ENCODE results near the gene RPSA. TPM values are rescaled to one million over a fixed set of nuclear protein-coding genes. Genes with fewer than 3 reads are reported as not detected.
"Not testable (repeated sequence)": the region's sequence is repeated elsewhere in the genome, so short reads cannot be mapped to it uniquely, and the experiment has no call there.

Gene RPSA
- total RNA-seq, 2 donors from 2014 or later = 1,584 to 1,777 TPM

DNA sequence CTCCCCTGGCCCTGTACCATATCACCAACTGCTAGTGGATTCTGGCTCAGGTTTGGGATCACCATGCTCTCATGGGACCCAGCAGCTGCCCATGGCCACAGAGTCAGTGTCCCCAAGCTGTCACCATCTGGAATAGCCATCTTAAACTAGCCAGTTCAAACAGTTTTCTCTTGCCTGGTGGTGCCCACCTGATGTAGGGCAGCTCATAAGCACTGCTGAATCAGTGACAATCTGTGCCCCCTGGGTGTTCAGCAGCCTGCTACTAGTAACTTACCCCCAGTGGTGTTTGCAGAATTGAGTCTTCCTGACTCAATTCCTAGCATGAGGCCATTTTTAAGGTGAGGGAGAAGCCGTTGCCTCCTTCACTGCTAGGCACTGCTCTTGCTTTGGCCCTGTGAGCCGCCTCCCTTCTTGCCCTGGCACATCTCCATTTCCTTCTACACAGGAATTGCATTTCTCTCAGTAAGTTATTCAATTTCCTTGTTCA, 7.9 kb downstream of the RPSA start:
- 95% methylated on average over 2 of the region's 2 CpGs; no CpG with 5 or more reads in 1 of the 2 experiments for WGBS, 2 experiments (ENCODE audit: insufficient coverage in 1 of 2, insufficient read length in 1 of 2)
- peaks cover 44% of the 10 kb centered on the region for H3K36me3 Mint-ChIP-seq (ENCODE audit: low read depth)
- H3K27ac Mint-ChIP-seq = peak overlapping the region; percentile 78
- no peak overlapping the region for H3K4me3 ChIP-seq (ENCODE audit: low read length)
- H3K27me3 Mint-ChIP-seq (ENCODE audit: insufficient read depth) = peaks cover 3% of the 10 kb centered on the region
- H3K4me1 Mint-ChIP-seq = peaks cover 22% of the 10 kb centered on the region
- H3K36me3 ChIP-seq (ENCODE audit: control insufficient read depth, insufficient read depth, low read length) = peaks cover 46% of the 10 kb centered on the region
- H3K4me1 ChIP-seq (ENCODE audit: control insufficient read depth, insufficient read depth, low read length) = peaks cover 9% of the 10 kb centered on the region
- peak; percentile 74 for DNase-seq
- H3K9me3 ChIP-seq (ENCODE audit: control insufficient read depth, low read length) = no peaks in the 10 kb centered on the region
- no peak overlapping the region for H3K9ac ChIP-seq (ENCODE audit: extremely low read depth, low read length, poor library complexity, severe bottlenecking)
- no peaks in the 10 kb centered on the region for H3K27me3 ChIP-seq (ENCODE audit: control insufficient read depth, insufficient read depth, low read length, poor library complexity, severe bottlenecking)
- H3K4me3 Mint-ChIP-seq = no peak overlapping the region
- TF ChIP-seq, protein P1, sequence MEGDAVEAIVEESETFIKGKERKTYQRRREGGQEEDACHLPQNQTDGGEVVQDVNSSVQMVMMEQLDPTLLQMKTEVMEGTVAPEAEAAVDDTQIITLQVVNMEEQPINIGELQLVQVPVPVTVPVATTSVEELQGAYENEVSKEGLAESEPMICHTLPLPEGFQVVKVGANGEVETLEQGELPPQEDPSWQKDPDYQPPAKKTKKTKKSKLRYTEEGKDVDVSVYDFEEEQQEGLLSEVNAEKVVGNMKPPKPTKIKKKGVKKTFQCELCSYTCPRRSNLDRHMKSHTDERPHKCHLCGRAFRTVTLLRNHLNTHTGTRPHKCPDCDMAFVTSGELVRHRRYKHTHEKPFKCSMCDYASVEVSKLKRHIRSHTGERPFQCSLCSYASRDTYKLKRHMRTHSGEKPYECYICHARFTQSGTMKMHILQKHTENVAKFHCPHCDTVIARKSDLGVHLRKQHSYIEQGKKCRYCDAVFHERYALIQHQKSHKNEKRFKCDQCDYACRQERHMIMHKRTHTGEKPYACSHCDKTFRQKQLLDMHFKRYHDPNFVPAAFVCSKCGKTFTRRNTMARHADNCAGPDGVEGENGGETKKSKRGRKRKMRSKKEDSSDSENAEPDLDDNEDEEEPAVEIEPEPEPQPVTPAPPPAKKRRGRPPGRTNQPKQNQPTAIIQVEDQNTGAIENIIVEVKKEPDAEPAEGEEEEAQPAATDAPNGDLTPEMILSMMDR (conservative IDR thresholded peaks at IDR 0.05) = no peak
- no peak overlapping the region for H3K27ac ChIP-seq (ENCODE audit: low read depth, low read length)
- no peaks in the 10 kb centered on the region for H3K9me3 Mint-ChIP-seq

DNA sequence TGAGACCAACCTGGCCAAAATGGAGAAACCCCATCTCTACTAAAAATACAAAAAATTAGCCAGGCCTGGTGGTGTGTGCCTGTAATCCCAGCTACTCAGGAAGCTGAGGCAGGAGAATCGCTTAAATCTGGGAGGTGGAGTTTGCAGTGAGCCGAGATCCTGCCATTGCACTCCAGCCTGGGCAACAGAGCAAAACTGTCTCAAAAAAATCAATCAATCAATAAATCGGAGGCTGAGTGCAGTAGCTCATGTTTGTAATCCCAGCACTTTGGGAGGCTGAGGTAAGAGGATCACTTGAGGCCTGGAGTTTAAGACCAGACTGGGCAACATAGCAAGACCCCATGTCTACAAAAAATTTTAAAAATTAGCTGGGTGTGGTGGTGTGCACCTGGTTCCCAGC, 8.8 kb downstream of the RPSA start:
- H3K27me3 ChIP-seq (ENCODE audit: control insufficient read depth, insufficient read depth, low read length, poor library complexity, severe bottlenecking); H3K9ac ChIP-seq (ENCODE audit: extremely low read depth, low read length, poor library complexity, severe bottlenecking); H3K9me3 ChIP-seq (ENCODE audit: control insufficient read depth, low read length); H3K4me3 ChIP-seq (ENCODE audit: low read length); H3K27me3 Mint-ChIP-seq (ENCODE audit: insufficient read depth); DNase-seq; H3K4me1 ChIP-seq (ENCODE audit: control insufficient read depth, insufficient read depth, low read length); H3K4me3 Mint-ChIP-seq; H3K27ac Mint-ChIP-seq; H3K9me3 Mint-ChIP-seq; H3K27ac ChIP-seq (ENCODE audit: low read depth, low read length): not testable (repeated sequence)
- 86 to 90% methylated on average over 1 to 3 of the region's 3 CpGs for WGBS, 2 experiments (ENCODE audit: insufficient coverage in 1 of 2, insufficient read length in 1 of 2)
- H3K4me1 Mint-ChIP-seq = peaks cover 22% of the 10 kb centered on the region
- H3K36me3 ChIP-seq (ENCODE audit: control insufficient read depth, insufficient read depth, low read length) = peaks cover 37% of the 10 kb centered on the region
- peaks cover 36% of the 10 kb centered on the region for H3K36me3 Mint-ChIP-seq (ENCODE audit: low read depth)

DNA sequence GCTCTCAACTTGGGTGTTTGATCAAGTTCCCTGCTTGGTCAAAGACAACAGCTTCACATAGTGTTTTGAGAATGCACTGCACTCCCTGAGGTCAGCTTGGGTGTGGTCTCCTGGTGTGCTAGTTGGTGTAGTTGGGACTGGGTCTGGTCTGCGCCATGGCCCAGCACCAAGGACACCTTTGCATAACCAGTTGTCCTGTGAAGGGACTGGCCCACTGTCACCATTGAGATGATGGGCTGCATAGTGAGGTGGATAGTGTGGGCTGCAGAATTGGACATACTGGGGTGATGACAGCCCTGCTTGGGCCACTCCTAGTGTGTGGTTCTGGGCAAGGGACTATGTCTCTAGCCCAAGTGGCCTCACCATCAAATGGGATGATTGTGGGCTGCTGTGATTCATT, 9.5 kb downstream of the RPSA start:
- H3K9ac ChIP-seq (ENCODE audit: extremely low read depth, low read length, poor library complexity, severe bottlenecking) = no peak overlapping the region
- Mint-ChIP-seq H3K4me3 (no peak overlapping the region), H3K27ac (peak overlapping the region; percentile 33), H3K27me3 (ENCODE audit: insufficient read depth) (peaks cover 10% of the 10 kb centered on the region), H3K4me1 (peaks cover 22% of the 10 kb centered on the region), H3K36me3 (ENCODE audit: low read depth) (peaks cover 29% of the 10 kb centered on the region), H3K9me3 (no peaks in the 10 kb centered on the region)
- no peaks in the 10 kb centered on the region for H3K27me3 ChIP-seq (ENCODE audit: control insufficient read depth, insufficient read depth, low read length, poor library complexity, severe bottlenecking)
- peaks cover 9% of the 10 kb centered on the region for H3K4me1 ChIP-seq (ENCODE audit: control insufficient read depth, insufficient read depth, low read length)
- H3K27ac ChIP-seq (ENCODE audit: low read depth, low read length) = no peak overlapping the region
- no peaks in the 10 kb centered on the region for H3K9me3 ChIP-seq (ENCODE audit: control insufficient read depth, low read length)
- H3K36me3 ChIP-seq (ENCODE audit: control insufficient read depth, insufficient read depth, low read length) = peaks cover 31% of the 10 kb centered on the region
- TF ChIP-seq, protein P1 (conservative IDR thresholded peaks at IDR 0.05) = no peak
- H3K4me3 ChIP-seq (ENCODE audit: low read length) = no peak overlapping the region
- WGBS, 2 experiments (ENCODE audit: insufficient coverage in 1 of 2, insufficient read length in 1 of 2) = 92% methylated on average over 1 of the region's 1 CpG; no CpG with 5 or more reads in 1 of the 2 experiments
- DNase-seq = no peak

DNA sequence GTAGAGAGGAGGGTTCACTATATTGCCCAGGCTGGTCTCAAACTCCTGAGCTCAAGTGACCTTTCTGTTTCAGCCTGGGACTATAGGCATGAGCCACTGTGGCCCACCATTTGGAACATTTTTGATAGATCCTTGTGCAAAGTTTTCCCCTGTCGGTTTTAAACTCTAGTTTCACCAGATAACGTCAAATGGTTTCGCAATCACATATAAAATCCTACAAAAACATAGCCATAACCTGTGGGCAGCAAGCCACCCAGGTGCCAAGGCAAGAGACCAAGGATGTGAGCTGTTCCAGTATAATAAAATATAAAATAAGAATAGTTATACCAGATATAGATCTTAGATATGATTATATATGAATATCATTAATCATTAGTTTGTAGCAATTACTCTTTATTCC, 10.5 kb downstream of the RPSA start:
- H3K27ac Mint-ChIP-seq; H3K27me3 ChIP-seq (ENCODE audit: control insufficient read depth, insufficient read depth, low read length, poor library complexity, severe bottlenecking); H3K9me3 ChIP-seq (ENCODE audit: control insufficient read depth, low read length); DNase-seq; H3K9ac ChIP-seq (ENCODE audit: extremely low read depth, low read length, poor library complexity, severe bottlenecking); H3K4me3 ChIP-seq (ENCODE audit: low read length); H3K4me1 ChIP-seq (ENCODE audit: control insufficient read depth, insufficient read depth, low read length); H3K27ac ChIP-seq (ENCODE audit: low read depth, low read length); H3K9me3 Mint-ChIP-seq; H3K4me3 Mint-ChIP-seq: not testable (repeated sequence)
- H3K27me3 Mint-ChIP-seq (ENCODE audit: insufficient read depth) = peaks cover 10% of the 10 kb centered on the region
- H3K4me1 Mint-ChIP-seq = peaks cover 22% of the 10 kb centered on the region
- 74 to 83% methylated on average over 1 to 3 of the region's 3 CpGs for WGBS, 2 experiments (ENCODE audit: insufficient coverage in 1 of 2, insufficient read length in 1 of 2)
- H3K36me3 Mint-ChIP-seq (ENCODE audit: low read depth) = peaks cover 19% of the 10 kb centered on the region
- peaks cover 21% of the 10 kb centered on the region for H3K36me3 ChIP-seq (ENCODE audit: control insufficient read depth, insufficient read depth, low read length)

DNA sequence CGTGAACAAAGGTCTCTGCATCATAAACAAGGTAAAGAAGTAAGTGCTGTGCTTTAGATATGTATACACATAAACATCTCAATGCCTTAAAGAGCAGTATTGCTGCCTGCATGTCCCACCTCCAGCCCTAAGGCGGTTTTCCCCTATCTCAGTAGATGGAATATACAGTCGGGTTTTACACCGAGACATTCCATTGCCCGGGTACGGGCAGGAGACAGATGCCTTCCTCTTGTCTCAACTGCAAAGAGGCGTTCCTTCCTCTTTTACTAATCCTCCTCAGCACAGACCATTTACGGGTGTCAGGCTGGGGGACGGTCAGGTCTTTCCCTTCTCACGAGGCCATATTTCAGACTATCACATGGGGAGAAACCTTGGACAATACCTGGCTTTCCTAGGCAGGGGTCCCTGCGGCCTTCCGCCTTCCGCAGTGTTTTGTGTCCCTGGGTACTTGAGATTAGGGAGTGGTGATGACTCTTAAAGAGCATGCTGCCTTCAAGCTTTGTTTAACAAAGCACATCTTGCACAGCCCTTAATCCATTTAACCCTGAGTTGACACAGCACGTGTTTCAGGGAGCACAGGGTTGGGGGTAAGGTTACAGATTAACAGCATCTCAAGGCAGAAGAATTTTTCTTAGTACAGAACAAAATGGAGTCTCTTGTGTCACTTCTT, 12.2 kb downstream of the RPSA start:
- not testable (repeated sequence) for H3K36me3 Mint-ChIP-seq (ENCODE audit: low read depth); H3K4me3 ChIP-seq (ENCODE audit: low read length); H3K9me3 Mint-ChIP-seq; H3K9ac ChIP-seq (ENCODE audit: extremely low read depth, low read length, poor library complexity, severe bottlenecking); H3K36me3 ChIP-seq (ENCODE audit: control insufficient read depth, insufficient read depth, low read length); H3K27ac ChIP-seq (ENCODE audit: low read depth, low read length); DNase-seq; H3K27me3 ChIP-seq (ENCODE audit: control insufficient read depth, insufficient read depth, low read length, poor library complexity, severe bottlenecking); H3K4me1 ChIP-seq (ENCODE audit: control insufficient read depth, insufficient read depth, low read length); H3K9me3 ChIP-seq (ENCODE audit: control insufficient read depth, low read length)
- peak overlapping the region; percentile 15 for H3K4me3 Mint-ChIP-seq
- peaks cover 12% of the 10 kb centered on the region for H3K27me3 Mint-ChIP-seq (ENCODE audit: insufficient read depth)
- 38 to 75% methylated on average over 4 to 12 of the region's 14 CpGs for WGBS, 2 experiments (ENCODE audit: insufficient coverage in 1 of 2, insufficient read length in 1 of 2)
- H3K27ac Mint-ChIP-seq = peak overlapping the region; percentile 74
- H3K4me1 Mint-ChIP-seq = peaks cover 22% of the 10 kb centered on the region
